Measurements from ENCODE around the gene CCDC85B. TPM values are rescaled to one million over a fixed set of nuclear protein-coding genes. Genes with fewer than 3 reads are reported as not detected.

The CCDC85B gene
- polyA plus RNA-seq, 3 donors: 20.8 to 35.2 (median 24.4) TPM

DNA sequence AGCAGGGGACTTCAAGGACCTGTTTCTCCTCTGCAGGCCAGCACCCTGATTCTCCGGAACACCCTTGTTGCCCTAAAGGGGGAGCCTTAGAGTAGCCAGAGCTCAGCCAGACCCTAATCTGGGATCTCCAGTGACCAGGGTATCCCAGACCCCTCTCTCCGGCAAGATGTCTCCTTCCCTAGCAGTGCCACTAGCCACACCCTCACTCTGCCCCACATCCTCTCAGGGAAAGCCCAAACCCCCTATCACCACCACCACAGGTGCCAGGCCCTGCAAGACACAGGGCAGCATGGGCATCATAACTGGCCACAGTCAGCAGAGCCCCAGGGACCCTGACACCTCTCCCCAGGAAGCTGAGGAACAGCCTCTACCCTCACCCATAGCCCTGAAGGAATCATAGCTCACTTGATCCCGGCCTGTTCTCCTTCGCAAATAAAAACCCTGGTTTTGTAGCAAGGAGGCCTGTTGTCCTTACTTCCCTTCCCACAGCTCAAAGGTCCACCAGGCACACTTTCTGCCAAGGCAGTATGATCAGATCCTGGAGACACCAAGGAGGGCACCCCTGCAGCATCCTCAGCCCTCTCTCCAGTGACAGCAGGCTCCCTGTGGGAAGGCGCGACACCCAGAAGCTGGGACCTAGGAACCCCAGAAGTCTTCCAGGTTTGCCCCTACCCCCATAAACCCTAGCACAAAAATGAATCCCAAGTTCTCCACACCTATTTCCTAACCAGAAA, 37.1 kb upstream of the CCDC85B start:
- H3K9ac ChIP-seq (ENCODE audit: insufficient read depth, low read length, poor library complexity, severe bottlenecking): no peak overlapping the region
- H2AFZ ChIP-seq (ENCODE audit: insufficient read depth, low read depth, low read length, poor library complexity, severe bottlenecking): no peak overlapping the region
- H4K20me1 ChIP-seq (ENCODE audit: insufficient read depth, low read length): peaks cover 85% of the 10 kb centered on the region
- peak overlapping the region in 6 of 7 donors; percentile 37 to 75 (median 58) for H3K27ac Mint-ChIP-seq
- H3K36me3 Mint-ChIP-seq: peaks cover 45 to 59% of the 10 kb centered on the region in 2 donors
- 100% methylated on average over 6 of the region's 6 CpGs for WGBS (ENCODE audit: insufficient coverage)
- H3K9me3 ChIP-seq (replicated peaks in 1 of 2; ENCODE audit: control insufficient read depth in 1 of 2, insufficient read depth in 1 of 2, low read length in 2 of 2): peaks cover 4 to 8% of the 10 kb centered on the region in 2 donors
- H3K4me1 ChIP-seq (ENCODE audit: control insufficient read depth in 1 of 2, insufficient read depth in 2 of 2, low read length in 2 of 2): peaks cover 14 to 23% of the 10 kb centered on the region in 2 donors
- H3K79me2 ChIP-seq (ENCODE audit: insufficient read depth, low read length): peaks cover 48% of the 10 kb centered on the region
- peaks cover 0 to 14% (median 8%) of the 10 kb centered on the region in 7 donors for H3K9me3 Mint-ChIP-seq
- H3K27me3 Mint-ChIP-seq (ENCODE audit: low read depth in 3 of 3): no peaks in the 10 kb centered on the region
- no peak for DNase-seq
- H3K4me1 Mint-ChIP-seq: peaks cover 39% of the 10 kb centered on the region
- intact Hi-C loops (cut with micrococcal nuclease): no loop called here
- TF ChIP-seq, protein P1, sequence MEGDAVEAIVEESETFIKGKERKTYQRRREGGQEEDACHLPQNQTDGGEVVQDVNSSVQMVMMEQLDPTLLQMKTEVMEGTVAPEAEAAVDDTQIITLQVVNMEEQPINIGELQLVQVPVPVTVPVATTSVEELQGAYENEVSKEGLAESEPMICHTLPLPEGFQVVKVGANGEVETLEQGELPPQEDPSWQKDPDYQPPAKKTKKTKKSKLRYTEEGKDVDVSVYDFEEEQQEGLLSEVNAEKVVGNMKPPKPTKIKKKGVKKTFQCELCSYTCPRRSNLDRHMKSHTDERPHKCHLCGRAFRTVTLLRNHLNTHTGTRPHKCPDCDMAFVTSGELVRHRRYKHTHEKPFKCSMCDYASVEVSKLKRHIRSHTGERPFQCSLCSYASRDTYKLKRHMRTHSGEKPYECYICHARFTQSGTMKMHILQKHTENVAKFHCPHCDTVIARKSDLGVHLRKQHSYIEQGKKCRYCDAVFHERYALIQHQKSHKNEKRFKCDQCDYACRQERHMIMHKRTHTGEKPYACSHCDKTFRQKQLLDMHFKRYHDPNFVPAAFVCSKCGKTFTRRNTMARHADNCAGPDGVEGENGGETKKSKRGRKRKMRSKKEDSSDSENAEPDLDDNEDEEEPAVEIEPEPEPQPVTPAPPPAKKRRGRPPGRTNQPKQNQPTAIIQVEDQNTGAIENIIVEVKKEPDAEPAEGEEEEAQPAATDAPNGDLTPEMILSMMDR (IDR thresholded peaks at IDR 0.05): no peak
- peak overlapping the region in 1 of 2 donors; percentile 18 for H3K27ac ChIP-seq (ENCODE audit: low read depth in 1 of 2, low read length in 2 of 2)
- peaks cover 42 to 58% of the 10 kb centered on the region in 2 donors for H3K36me3 ChIP-seq (replicated peaks in 1 of 2; ENCODE audit: control insufficient read depth in 1 of 2, insufficient read depth in 2 of 2, low read length in 2 of 2)
- no peak overlapping the region for H3K4me3 ChIP-seq (replicated peaks in 1 of 3; ENCODE audit: low read depth in 2 of 3, low read length in 3 of 3)
- no peaks in the 10 kb centered on the region for H3K27me3 ChIP-seq (ENCODE audit: control insufficient read depth in 2 of 2, insufficient read depth in 2 of 2, low read length in 2 of 2)
- H3K4me2 ChIP-seq (replicated peaks; ENCODE audit: extremely low read depth, low read length, poor library complexity, severe bottlenecking): no peak overlapping the region
- H3K4me3 Mint-ChIP-seq: no peak overlapping the region

DNA sequence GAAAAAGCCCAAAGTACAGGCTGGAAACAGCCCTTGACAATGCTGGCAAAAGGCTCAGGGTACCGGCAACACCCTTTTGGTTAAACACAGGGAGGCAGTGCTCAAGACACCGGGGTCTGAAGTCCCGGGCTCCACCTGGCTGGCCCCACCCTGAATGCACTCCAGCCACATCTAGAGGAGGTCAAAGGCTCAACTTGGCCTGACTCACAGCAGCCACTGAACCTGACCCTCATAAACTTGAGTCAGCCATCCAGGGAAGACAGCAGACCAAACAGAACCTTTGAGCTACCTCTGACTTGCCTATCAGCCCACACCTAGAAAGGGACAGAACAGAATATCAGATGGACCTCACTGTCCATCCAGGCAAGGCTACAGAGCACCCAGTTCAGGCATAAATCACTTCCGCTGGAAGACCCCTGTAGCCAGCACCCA, 36.3 kb upstream of the CCDC85B start:
- Histone ChIP-seq H2AFZ (ENCODE audit: insufficient read depth, low read depth, low read length, poor library complexity, severe bottlenecking) (no peak overlapping the region), H3K4me1 (ENCODE audit: control insufficient read depth in 1 of 2, insufficient read depth in 2 of 2, low read length in 2 of 2) (peaks cover 21 to 31% of the 10 kb centered on the region in 2 donors), H3K9me3 (replicated peaks in 1 of 2; ENCODE audit: control insufficient read depth in 1 of 2, insufficient read depth in 1 of 2, low read length in 2 of 2) (peaks cover 4 to 8% of the 10 kb centered on the region in 2 donors), H3K79me2 (ENCODE audit: insufficient read depth, low read length) (peaks cover 48% of the 10 kb centered on the region), H3K36me3 (replicated peaks in 1 of 2; ENCODE audit: control insufficient read depth in 1 of 2, insufficient read depth in 2 of 2, low read length in 2 of 2) (peaks cover 42 to 58% of the 10 kb centered on the region in 2 donors), H3K4me2 (replicated peaks; ENCODE audit: extremely low read depth, low read length, poor library complexity, severe bottlenecking) (no peak overlapping the region), H4K20me1 (ENCODE audit: insufficient read depth, low read length) (peaks cover 85% of the 10 kb centered on the region), H3K27ac (ENCODE audit: low read depth in 1 of 2, low read length in 2 of 2) (peak overlapping the region in 1 of 2 donors; percentile 18), H3K27me3 (ENCODE audit: control insufficient read depth in 2 of 2, insufficient read depth in 2 of 2, low read length in 2 of 2) (no peaks in the 10 kb centered on the region), H3K9ac (ENCODE audit: insufficient read depth, low read length, poor library complexity, severe bottlenecking) (no peak overlapping the region), H3K4me3 (replicated peaks in 1 of 3; ENCODE audit: low read depth in 2 of 3, low read length in 3 of 3) (no peak overlapping the region)
- Mint-ChIP-seq H3K4me1 (peaks cover 41% of the 10 kb centered on the region), H3K36me3 (peaks cover 45 to 59% of the 10 kb centered on the region in 2 donors), H3K4me3 (no peak overlapping the region), H3K27me3 (ENCODE audit: low read depth in 3 of 3) (peaks cover 0 to 2% (median 0%) of the 10 kb centered on the region in 3 donors), H3K27ac (peak overlapping the region in 3 of 7 donors; percentile 50 to 80 (median 57)), H3K9me3 (peaks cover 0 to 15% (median 8%) of the 10 kb centered on the region in 7 donors)
- 100% methylated on average over 3 of the region's 4 CpGs for WGBS (ENCODE audit: insufficient coverage)
- TF ChIP-seq, protein P1 (IDR thresholded peaks at IDR 0.05): no peak
- intact Hi-C loops (cut with micrococcal nuclease): no loop called here
- peak in 1 of 3 donors; percentile 4 for DNase-seq
